GM12878 (cell line): ENCODE results near the gene XPC.

ENCODE experiments used
- CBX5 ChIP-seq: sonication (generic); IDR thresholded peaks from 2 replicates; pipeline ENCODE4 v1.6.1; 2016; ENCODE audit warnings: low read depth, moderate library complexity, mild to moderate bottlenecking, inconsistent platforms
- CREB1 ChIP-seq: IDR thresholded peaks from 2 replicates; pipeline ENCODE4 v1.6.1; 2012; ENCODE audit warnings: low read depth, mild to moderate bottlenecking, inconsistent platforms
- FOS ChIP-seq: IDR thresholded peaks from 3 replicates; pipeline ENCODE4 v1.6.1; 2011; ENCODE audit warnings: borderline replicate concordance; ENCODE audit not compliant: insufficient read length; ENCODE audit errors: extremely low read depth
- HDGF ChIP-seq: fragments of 450-650 bp; IDR thresholded peaks from 2 replicates; pipeline ENCODE4 v1.6.1; 2016; ENCODE audit warnings: antibody characterized with exemption
- NFYA ChIP-seq: IDR thresholded peaks from 2 replicates; pipeline ENCODE4 v1.6.1; 2011; ENCODE audit warnings: low read depth, mild to moderate bottlenecking, low read length, improper control_type of control experiment, borderline replicate concordance
- SIN3A ChIP-seq: IDR thresholded peaks from 2 replicates; pipeline ENCODE4 v1.6.1; 2012; ENCODE audit warnings: low read depth, low read length, improper control_type of control experiment
- TF ChIP-seq, protein P1 (sequence below), 3 experiments: IDR thresholded peaks in 2 of 3; conservative IDR thresholded peaks in 1 of 3; 2 replicates each; pipeline ENCODE4 v1.5.1; 2011; ENCODE audit warnings: low read depth in 3 of 3, low read length in 3 of 3, mild to moderate bottlenecking in 3 of 3, control low read depth in 2 of 3, moderate library complexity in 2 of 3, inconsistent platforms in 1 of 3, mixed read lengths in 1 of 3; ENCODE audit not compliant: control insufficient read depth in 2 of 3, insufficient read depth in 1 of 3; ENCODE audit errors: extremely low read depth in 1 of 3

- TF ChIP-seq CBX5 (no peak), NFYA (no peak), FOS (no peak), CREB1 (no peak), SIN3A (no peak), HDGF (no peak)
- TF ChIP-seq, protein P1, sequence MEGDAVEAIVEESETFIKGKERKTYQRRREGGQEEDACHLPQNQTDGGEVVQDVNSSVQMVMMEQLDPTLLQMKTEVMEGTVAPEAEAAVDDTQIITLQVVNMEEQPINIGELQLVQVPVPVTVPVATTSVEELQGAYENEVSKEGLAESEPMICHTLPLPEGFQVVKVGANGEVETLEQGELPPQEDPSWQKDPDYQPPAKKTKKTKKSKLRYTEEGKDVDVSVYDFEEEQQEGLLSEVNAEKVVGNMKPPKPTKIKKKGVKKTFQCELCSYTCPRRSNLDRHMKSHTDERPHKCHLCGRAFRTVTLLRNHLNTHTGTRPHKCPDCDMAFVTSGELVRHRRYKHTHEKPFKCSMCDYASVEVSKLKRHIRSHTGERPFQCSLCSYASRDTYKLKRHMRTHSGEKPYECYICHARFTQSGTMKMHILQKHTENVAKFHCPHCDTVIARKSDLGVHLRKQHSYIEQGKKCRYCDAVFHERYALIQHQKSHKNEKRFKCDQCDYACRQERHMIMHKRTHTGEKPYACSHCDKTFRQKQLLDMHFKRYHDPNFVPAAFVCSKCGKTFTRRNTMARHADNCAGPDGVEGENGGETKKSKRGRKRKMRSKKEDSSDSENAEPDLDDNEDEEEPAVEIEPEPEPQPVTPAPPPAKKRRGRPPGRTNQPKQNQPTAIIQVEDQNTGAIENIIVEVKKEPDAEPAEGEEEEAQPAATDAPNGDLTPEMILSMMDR (IDR thresholded peaks at IDR 0.05 in 2 of 3, conservative IDR thresholded peaks at IDR 0.05 in 1 of 3; ENCODE audit: control insufficient read depth in 2 of 3, extremely low read depth in 1 of 3, insufficient read depth in 1 of 3, low read depth in 3 of 3, low read length in 3 of 3): no peak; a peak in 1 of 6 replicates
These were observed 54.8 kb downstream of the XPC start for GRCh38 chr3:14123308-14124222.
